Panc1 (cell line): ENCODE measurements around the gene ELL2. TPM values are rescaled to one million over a fixed set of nuclear protein-coding genes. Genes with fewer than 3 reads are reported as not detected.

Experiments
- ATAC-seq: fragments of 200-7000 bp; cut with Tn5 transposase; 2 replicates; pipeline ENCODE4 v1.9.1; 2020; ENCODE audit warnings: mild to moderate bottlenecking, moderate library complexity
- BruUV-seq: library from RNA; stranded (reverse); fragments of 400-500 nt; replicated peaks from 2 replicates; lab custom pipeline; 2021; lab: Mats Ljungman, UMichigan
- CTCF ChIA-PET: fragments of 300-600 bp; sonication (Branson Sonifier 250); formaldehyde crosslinking; loops from one replicate; lab custom pipeline; 2022; ENCODE audit warnings: antibody characterized with exemption; lab: Charles Lee
- POLR2A ChIA-PET: fragments of 300-600 bp; sonication (Branson Sonifier 250); formaldehyde crosslinking; loops from one replicate; lab custom pipeline; 2022; ENCODE audit warnings: antibody characterized with exemption; lab: Charles Lee
- DNase-seq: peaks from one replicate; pipeline ENCODE4 v3.0.0-alpha.2; 2010; ENCODE audit warnings: low read depth, low spot score
- H3K27ac ChIP-seq: 2 replicates; pipeline ENCODE4 v1.5.1; 2011; ENCODE audit warnings: mild to moderate bottlenecking, low read length, inconsistent platforms
- H3K27me3 ChIP-seq: fragments of 200-500 bp; sonication (Bioruptor generic); 2 replicates; pipeline ENCODE4 v1.6.0; 2014; ENCODE audit warnings: low read length, inconsistent platforms; ENCODE audit not compliant: control insufficient read depth, insufficient read depth
- H3K36me3 ChIP-seq: fragments of 200-500 bp; sonication (Bioruptor generic); 2 replicates; pipeline ENCODE4 v1.5.1; 2014; ENCODE audit warnings: inconsistent platforms, mild to moderate bottlenecking, low read length, moderate library complexity; ENCODE audit not compliant: control insufficient read depth, insufficient read depth
- H3K4me1 ChIP-seq: 2 replicates; pipeline ENCODE4 v1.5.1; 2011; ENCODE audit warnings: inconsistent platforms, mild to moderate bottlenecking, low read length, moderate library complexity; ENCODE audit not compliant: control insufficient read depth, insufficient read depth
- H3K4me3 ChIP-seq, 2 experiments: 2 replicates each; pipeline ENCODE4 v1.5.1; 2011 to 2012; ENCODE audit warnings: low read depth in 2 of 2, low read length in 2 of 2, mild to moderate bottlenecking in 2 of 2, inconsistent platforms in 1 of 2, moderate library complexity in 1 of 2
- H3K9me3 ChIP-seq: fragments of 200-500 bp; sonication (Bioruptor generic); 2 replicates; pipeline ENCODE4 v1.5.1; 2014; ENCODE audit warnings: low read depth, mild to moderate bottlenecking, inconsistent platforms, low read length, moderate library complexity; ENCODE audit not compliant: control insufficient read depth, insufficient read depth
- POLR2AphosphoS5 ChIP-seq: IDR thresholded peaks from 2 replicates; pipeline ENCODE4 v1.6.1; 2012; ENCODE audit warnings: mild to moderate bottlenecking, low read depth, low read length, moderate library complexity
- SIN3A ChIP-seq: IDR thresholded peaks from 2 replicates; pipeline ENCODE4 v1.6.1; 2012; ENCODE audit warnings: low read depth, mild to moderate bottlenecking, low read length, moderate library complexity, borderline replicate concordance; ENCODE audit not compliant: insufficient read depth
- TCF7L2 ChIP-seq: IDR thresholded peaks from 2 replicates; pipeline ENCODE4 v1.6.1; 2011; ENCODE audit warnings: mild to moderate bottlenecking, low read depth, low read length, inconsistent platforms
- in situ Hi-C: cut with HindIII; loops from 2 replicates; pipeline ENCODE4 v1.10.0; 2016; ENCODE audit warnings: low sequenced_read_pairs, low pct_unique_long_range_greater_than_20kb
- intact Hi-C: fragments of 100-400 bp; cut with micrococcal nuclease; formaldehyde crosslinking; loops from one replicate; pipeline ENCODE4 v1.10.0; 2022; ENCODE audit not compliant: unreplicated experiment
- total RNA-seq: library from RNA; stranded (reverse); gene quantifications from one replicate; pipeline ENCODE4 v1.2.1, GENCODE V29; 2021; ENCODE audit not compliant: unreplicated experiment
- TF ChIP-seq, protein P1 (sequence below): fragments of 450-650 bp; IDR thresholded peaks from 2 replicates; pipeline ENCODE4 v1.5.1; 2017; ENCODE audit warnings: mild to moderate bottlenecking
- TF ChIP-seq, protein P2 (sequence below), 2 experiments: IDR thresholded peaks; 2 replicates each; pipeline ENCODE4 v1.6.1; 2011 to 2012; ENCODE audit warnings: low read depth in 2 of 2, control low read depth in 1 of 2, low read length in 1 of 2, mild to moderate bottlenecking in 1 of 2, moderate library complexity in 1 of 2; ENCODE audit not compliant: insufficient read depth in 1 of 2

ELL2 gene
- total RNA-seq, 1 experiment from 2014 or later = 68.5 TPM

DNA sequence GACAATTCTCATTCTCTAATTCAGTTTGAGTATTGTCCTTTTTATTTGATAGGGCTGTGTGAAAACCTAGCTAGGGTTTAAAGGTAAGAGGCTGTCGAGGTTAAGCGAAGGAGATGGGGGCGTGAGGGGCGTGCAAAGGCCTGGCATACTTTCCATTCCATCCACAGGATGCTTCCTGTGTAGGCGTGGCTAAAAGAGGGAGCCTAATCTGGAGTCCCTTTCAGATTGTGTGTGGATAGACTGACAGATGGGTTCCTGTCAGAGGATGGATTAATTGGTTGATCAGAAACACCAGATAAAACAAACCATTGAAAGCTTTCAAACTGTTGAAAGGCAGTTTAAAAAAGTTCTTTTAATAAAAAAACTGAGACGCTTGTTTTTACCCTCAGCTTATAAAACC is 1.1 kb upstream of the ELL2 start:
- in situ Hi-C loops = no loop called here
- Histone ChIP-seq H3K4me1 (peaks cover 18% of the 10 kb centered on the region), H3K27me3 (no peaks in the 10 kb centered on the region), H3K4me3 (peak overlapping the region; percentile 98), H3K36me3 (no peaks in the 10 kb centered on the region), H3K9me3 (no peaks in the 10 kb centered on the region), H3K27ac (peak overlapping the region; percentile 93)
- TF ChIP-seq, protein P1, sequence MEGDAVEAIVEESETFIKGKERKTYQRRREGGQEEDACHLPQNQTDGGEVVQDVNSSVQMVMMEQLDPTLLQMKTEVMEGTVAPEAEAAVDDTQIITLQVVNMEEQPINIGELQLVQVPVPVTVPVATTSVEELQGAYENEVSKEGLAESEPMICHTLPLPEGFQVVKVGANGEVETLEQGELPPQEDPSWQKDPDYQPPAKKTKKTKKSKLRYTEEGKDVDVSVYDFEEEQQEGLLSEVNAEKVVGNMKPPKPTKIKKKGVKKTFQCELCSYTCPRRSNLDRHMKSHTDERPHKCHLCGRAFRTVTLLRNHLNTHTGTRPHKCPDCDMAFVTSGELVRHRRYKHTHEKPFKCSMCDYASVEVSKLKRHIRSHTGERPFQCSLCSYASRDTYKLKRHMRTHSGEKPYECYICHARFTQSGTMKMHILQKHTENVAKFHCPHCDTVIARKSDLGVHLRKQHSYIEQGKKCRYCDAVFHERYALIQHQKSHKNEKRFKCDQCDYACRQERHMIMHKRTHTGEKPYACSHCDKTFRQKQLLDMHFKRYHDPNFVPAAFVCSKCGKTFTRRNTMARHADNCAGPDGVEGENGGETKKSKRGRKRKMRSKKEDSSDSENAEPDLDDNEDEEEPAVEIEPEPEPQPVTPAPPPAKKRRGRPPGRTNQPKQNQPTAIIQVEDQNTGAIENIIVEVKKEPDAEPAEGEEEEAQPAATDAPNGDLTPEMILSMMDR = no peak
- TF ChIP-seq POLR2AphosphoS5 (no peak), TCF7L2 (no peak), SIN3A (no peak)
- TF ChIP-seq, protein P2, sequence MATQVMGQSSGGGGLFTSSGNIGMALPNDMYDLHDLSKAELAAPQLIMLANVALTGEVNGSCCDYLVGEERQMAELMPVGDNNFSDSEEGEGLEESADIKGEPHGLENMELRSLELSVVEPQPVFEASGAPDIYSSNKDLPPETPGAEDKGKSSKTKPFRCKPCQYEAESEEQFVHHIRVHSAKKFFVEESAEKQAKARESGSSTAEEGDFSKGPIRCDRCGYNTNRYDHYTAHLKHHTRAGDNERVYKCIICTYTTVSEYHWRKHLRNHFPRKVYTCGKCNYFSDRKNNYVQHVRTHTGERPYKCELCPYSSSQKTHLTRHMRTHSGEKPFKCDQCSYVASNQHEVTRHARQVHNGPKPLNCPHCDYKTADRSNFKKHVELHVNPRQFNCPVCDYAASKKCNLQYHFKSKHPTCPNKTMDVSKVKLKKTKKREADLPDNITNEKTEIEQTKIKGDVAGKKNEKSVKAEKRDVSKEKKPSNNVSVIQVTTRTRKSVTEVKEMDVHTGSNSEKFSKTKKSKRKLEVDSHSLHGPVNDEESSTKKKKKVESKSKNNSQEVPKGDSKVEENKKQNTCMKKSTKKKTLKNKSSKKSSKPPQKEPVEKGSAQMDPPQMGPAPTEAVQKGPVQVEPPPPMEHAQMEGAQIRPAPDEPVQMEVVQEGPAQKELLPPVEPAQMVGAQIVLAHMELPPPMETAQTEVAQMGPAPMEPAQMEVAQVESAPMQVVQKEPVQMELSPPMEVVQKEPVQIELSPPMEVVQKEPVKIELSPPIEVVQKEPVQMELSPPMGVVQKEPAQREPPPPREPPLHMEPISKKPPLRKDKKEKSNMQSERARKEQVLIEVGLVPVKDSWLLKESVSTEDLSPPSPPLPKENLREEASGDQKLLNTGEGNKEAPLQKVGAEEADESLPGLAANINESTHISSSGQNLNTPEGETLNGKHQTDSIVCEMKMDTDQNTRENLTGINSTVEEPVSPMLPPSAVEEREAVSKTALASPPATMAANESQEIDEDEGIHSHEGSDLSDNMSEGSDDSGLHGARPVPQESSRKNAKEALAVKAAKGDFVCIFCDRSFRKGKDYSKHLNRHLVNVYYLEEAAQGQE (IDR thresholded peaks at IDR 0.05; ENCODE audit: insufficient read depth in 1 of 2, low read depth in 2 of 2, low read length in 1 of 2) = no peak
- POLR2A ChIA-PET = interaction anchor here (0.5 kb wide), 1 partner anchor 9 kb away, joined by 3 read pairs; no protein-coding TSS in a partner anchor
- DNase-seq = peak; percentile 24
- intact Hi-C loops = loop anchor here (10.0 kb wide), 1 partner anchor 202 kb away; no protein-coding TSS in a partner anchor
- CTCF ChIA-PET = no interaction called here
- no TSS peak for BruUV-seq
- ATAC-seq = no peak

DNA sequence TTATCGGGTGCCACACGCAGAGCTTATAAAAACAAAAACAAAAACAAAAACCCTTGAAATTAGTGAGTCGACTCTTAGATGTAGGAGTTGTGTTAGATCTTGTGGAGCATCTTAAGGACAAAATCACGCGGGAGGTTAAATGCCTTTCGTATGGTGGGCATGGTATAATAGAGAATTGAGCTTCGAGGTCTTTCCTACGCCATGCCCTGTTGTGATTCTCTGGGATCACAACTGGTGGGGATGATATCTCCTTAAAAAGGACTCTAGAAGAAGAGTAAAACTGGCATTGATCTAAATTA is 773 bp upstream of the ELL2 start:
- Histone ChIP-seq H3K27ac (peak overlapping the region; percentile 93), H3K4me3 (peak overlapping the region; percentile 98), H3K9me3 (no peaks in the 10 kb centered on the region), H3K27me3 (no peaks in the 10 kb centered on the region), H3K4me1 (peaks cover 22% of the 10 kb centered on the region), H3K36me3 (no peaks in the 10 kb centered on the region)
- TF ChIP-seq, protein P1 = no peak
- TF ChIP-seq SIN3A (no peak), TCF7L2 (no peak), POLR2AphosphoS5 (no peak)
- TF ChIP-seq, protein P2 (IDR thresholded peaks at IDR 0.05; ENCODE audit: insufficient read depth in 1 of 2, low read depth in 2 of 2, low read length in 1 of 2) = no peak
- TSS peak; percentile 93 for BruUV-seq
- CTCF ChIA-PET = no interaction called here
- no peak for ATAC-seq
- no peak for DNase-seq
- in situ Hi-C loops (no loop called here), intact Hi-C loops (loop anchor here (10.0 kb wide), 1 partner anchor 202 kb away; no protein-coding TSS in a partner anchor)
- POLR2A ChIA-PET = interaction anchor here (0.5 to 0.6 kb wide), 2 partner anchors 8 to 806 kb away, joined by 3 read pairs; no protein-coding TSS in a partner anchor
